HEK293T (cell line): ENCODE measurements around the gene TGM2.

ENCODE experiments used
- CTBP1 ChIP-seq: fragments of 450-650 bp; IDR thresholded peaks from 2 replicates; pipeline ENCODE4 v1.6.1; 2016; ENCODE audit warnings: borderline replicate concordance
- SP1 ChIP-seq: fragments of 450-650 bp; IDR thresholded peaks from 2 replicates; pipeline ENCODE4 v1.6.1; 2017

DNA sequence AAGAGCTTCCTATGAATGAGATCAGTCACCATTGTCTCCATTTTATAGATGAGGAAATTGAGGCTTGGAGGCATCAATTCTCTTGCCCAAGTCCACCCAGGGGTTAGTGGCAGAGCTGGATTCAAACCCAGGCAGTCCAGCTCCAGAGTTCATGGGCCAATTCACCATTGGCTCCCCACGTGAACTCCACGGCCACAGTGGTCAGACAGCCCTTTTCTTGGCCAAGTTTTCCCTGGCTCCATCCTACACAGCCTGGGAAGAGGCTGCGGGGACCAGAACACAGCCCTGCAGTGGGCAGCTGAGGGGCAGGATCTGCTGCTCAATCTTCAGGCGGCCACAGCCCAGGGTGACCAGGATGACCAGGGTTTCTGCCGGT lies 20.5 kb downstream of the TGM2 start:
- TF ChIP-seq SP1 (no peak), CTBP1 (no peak)
